IMR-90 (cell line): ENCODE results near the gene FNDC3B. TPM values are rescaled to one million over a fixed set of nuclear protein-coding genes. Genes with fewer than 3 reads are reported as not detected.

ENCODE experiments used
- ATAC-seq: fragments of 200-7000 bp; cut with Tn5 transposase; 2 replicates; pipeline ENCODE4 v1.9.1; 2020; ENCODE audit warnings: low read depth, mild to moderate bottlenecking, moderate library complexity
- BruUV-seq: library from RNA; stranded (reverse); fragments of 400-500 nt; replicated peaks from 2 replicates; lab custom pipeline; 2021; lab: Mats Ljungman, UMichigan
- CTCF ChIA-PET: fragments of 300-600 bp; formaldehyde crosslinking; extraction: SDS; loops from one replicate; lab custom pipeline; 2021; ENCODE audit warnings: antibody characterized with exemption; lab: Yijun Ruan, JAX
- POLR2A ChIA-PET: fragments of 300-600 bp; sonication (Branson Sonifier 250); formaldehyde crosslinking; loops from one replicate; lab custom pipeline; 2022; ENCODE audit warnings: antibody characterized with exemption; ENCODE audit not compliant: unreplicated experiment; lab: Charles Lee
- DNase-seq: peaks from one replicate; pipeline ENCODE4 v3.0.0; 2013
- H2AFZ ChIP-seq: replicated peaks from 2 replicates; pipeline ENCODE3; 2013; ENCODE audit warnings: low read length, mild to moderate bottlenecking; ENCODE audit not compliant: poor library complexity
- H2AK5ac ChIP-seq: 2 replicates; pipeline ENCODE4 v1.6.1; 2013; ENCODE audit warnings: low read depth, low read length, inconsistent platforms
- H2AK9ac ChIP-seq: replicated peaks from 2 replicates; pipeline ENCODE3; 2013; ENCODE audit warnings: mild to moderate bottlenecking, low read depth, low read length, moderate library complexity; ENCODE audit not compliant: poor library complexity
- H2BK120ac ChIP-seq: 2 replicates; pipeline ENCODE4 v1.6.1; 2013; ENCODE audit warnings: low read depth, low read length, inconsistent platforms
- H2BK15ac ChIP-seq: 3 replicates; pipeline ENCODE4 v1.6.1; 2013; ENCODE audit warnings: low read depth, low read length, inconsistent platforms
- H2BK20ac ChIP-seq: 2 replicates; pipeline ENCODE4 v1.6.1; 2013; ENCODE audit warnings: low read depth, mild to moderate bottlenecking, inconsistent platforms, low read length, moderate library complexity
- H2BK5ac ChIP-seq: 2 replicates; pipeline ENCODE4 v1.6.1; 2013; ENCODE audit warnings: mild to moderate bottlenecking, low read depth, low read length, inconsistent platforms; ENCODE audit not compliant: poor library complexity, severe bottlenecking
- H3K14ac ChIP-seq: replicated peaks from 2 replicates; pipeline ENCODE4 v1.6.1; 2013; ENCODE audit warnings: low read depth, low read length, inconsistent platforms
- H3K18ac ChIP-seq: 2 replicates; pipeline ENCODE4 v1.6.1; 2013; ENCODE audit warnings: low read depth, low read length, control low read depth
- H3K23ac ChIP-seq: 2 replicates; pipeline ENCODE4 v1.6.1; 2013; ENCODE audit warnings: low read depth, low read length, inconsistent platforms
- H3K27ac ChIP-seq: 2 replicates; pipeline ENCODE4 v1.5.1; 2013; ENCODE audit warnings: mild to moderate bottlenecking, control low read depth, low read length; ENCODE audit not compliant: insufficient read depth
- H3K27me3 ChIP-seq: 2 replicates; pipeline ENCODE4 v1.6.1; 2013; ENCODE audit warnings: low read length; ENCODE audit not compliant: control insufficient read depth, insufficient read depth
- H3K36me3 ChIP-seq: 2 replicates; pipeline ENCODE4 v1.6.1; 2013; ENCODE audit warnings: low read length, mixed read lengths; ENCODE audit not compliant: control insufficient read depth, insufficient read depth
- H3K4ac ChIP-seq: 2 replicates; pipeline ENCODE4 v1.6.1; 2013; ENCODE audit warnings: low read depth, low read length, inconsistent platforms
- H3K4me1 ChIP-seq: 2 replicates; pipeline ENCODE4 v1.6.1; 2013; ENCODE audit warnings: low read length, mixed read lengths; ENCODE audit not compliant: control insufficient read depth, insufficient read depth
- H3K4me2 ChIP-seq: 2 replicates; pipeline ENCODE4 v1.6.1; 2013; ENCODE audit warnings: low read depth, mild to moderate bottlenecking, control low read depth, low read length, moderate library complexity
- H3K4me3 ChIP-seq: 2 replicates; pipeline ENCODE4 v1.5.1; 2013; ENCODE audit warnings: low read depth, mild to moderate bottlenecking, control low read depth, low read length, moderate library complexity; ENCODE audit not compliant: insufficient read depth
- H3K56ac ChIP-seq: 2 replicates; pipeline ENCODE4 v1.6.1; 2013; ENCODE audit warnings: low read length, inconsistent platforms; ENCODE audit not compliant: insufficient read depth; ENCODE audit errors: extremely low read depth
- H3K79me1 ChIP-seq, 2 experiments: 2 replicates each; pipeline ENCODE4 v1.6.1; 2013; ENCODE audit warnings: low read length in 2 of 2, inconsistent platforms in 1 of 2, low read depth in 1 of 2
- H3K9ac ChIP-seq: 2 replicates; pipeline ENCODE4 v1.6.1; 2013; ENCODE audit warnings: low read depth, low read length, control low read depth
- H3K9me1 ChIP-seq: 2 replicates; pipeline ENCODE4 v1.6.1; 2013; ENCODE audit warnings: low read length, inconsistent platforms; ENCODE audit not compliant: insufficient read depth
- H3K9me3 ChIP-seq: 2 replicates; pipeline ENCODE4 v1.6.1; 2013; ENCODE audit warnings: low read length; ENCODE audit not compliant: control insufficient read depth, insufficient read depth
- H4K20me1 ChIP-seq: 2 replicates; pipeline ENCODE4 v1.6.1; 2013; ENCODE audit warnings: low read length, inconsistent platforms; ENCODE audit not compliant: insufficient read depth
- H4K5ac ChIP-seq: 2 replicates; pipeline ENCODE4 v1.6.1; 2013; ENCODE audit warnings: mild to moderate bottlenecking, low read depth, low read length, control low read depth
- H4K8ac ChIP-seq, 2 experiments: 2 replicates each; pipeline ENCODE4 v1.6.1; 2013; ENCODE audit warnings: low read depth in 2 of 2, low read length in 2 of 2, control low read depth in 1 of 2, inconsistent platforms in 1 of 2
- H4K91ac ChIP-seq: 2 replicates; pipeline ENCODE4 v1.6.1; 2013; ENCODE audit warnings: low read depth, low read length, inconsistent platforms; ENCODE audit not compliant: insufficient read depth
- BHLHE40 ChIP-seq: fragments of 150-350 bp; IDR thresholded peaks from 2 replicates; pipeline ENCODE4 v1.6.1; 2016; ENCODE audit warnings: mild to moderate bottlenecking, low read depth, low read length
- CHD1 ChIP-seq: IDR thresholded peaks from 2 replicates; pipeline ENCODE4 v1.6.1; 2012; ENCODE audit warnings: low read depth, low read length, improper control_type of control experiment
- CTCF ChIP-seq: conservative IDR thresholded peaks from 2 replicates; pipeline ENCODE4 v1.5.1; 2012; ENCODE audit warnings: mild to moderate bottlenecking, low read depth, low read length, improper control_type of control experiment
- MAFK ChIP-seq: IDR thresholded peaks from 2 replicates; pipeline ENCODE4 v1.6.1; 2012; ENCODE audit warnings: low read depth, low read length, improper control_type of control experiment
- MAZ ChIP-seq: IDR thresholded peaks from 2 replicates; pipeline ENCODE4 v1.6.1; 2012; ENCODE audit warnings: low read depth, mild to moderate bottlenecking, low read length, improper control_type of control experiment, moderate library complexity, borderline replicate concordance
- MXI1 ChIP-seq: IDR thresholded peaks from 2 replicates; pipeline ENCODE4 v1.6.1; 2012; ENCODE audit warnings: low read depth, mild to moderate bottlenecking, low read length, moderate library complexity, borderline replicate concordance
- NFE2L2 ChIP-seq: fragments of 150-350 bp; IDR thresholded peaks from 2 replicates; pipeline ENCODE4 v1.6.1; 2016; ENCODE audit warnings: low read depth, mild to moderate bottlenecking, low read length
- POLR2A ChIP-seq: IDR thresholded peaks from 2 replicates; pipeline ENCODE4 v1.6.1; 2012; ENCODE audit warnings: mild to moderate bottlenecking, low read depth, low read length
- RAD21 ChIP-seq: IDR thresholded peaks from 2 replicates; pipeline ENCODE4 v1.6.1; 2012; ENCODE audit warnings: low read length, improper control_type of control experiment
- RCOR1 ChIP-seq: IDR thresholded peaks from 2 replicates; pipeline ENCODE4 v1.6.1; 2012; ENCODE audit warnings: mild to moderate bottlenecking, low read length, improper control_type of control experiment; ENCODE audit not compliant: insufficient replicate concordance
- RFX5 ChIP-seq: IDR thresholded peaks from 2 replicates; pipeline ENCODE4 v1.8.0; 2012; ENCODE audit warnings: low read depth, mild to moderate bottlenecking, low read length, moderate library complexity
- USF2 ChIP-seq: fragments of 150-350 bp; IDR thresholded peaks from 2 replicates; pipeline ENCODE4 v1.6.1; 2017; ENCODE audit warnings: mild to moderate bottlenecking, antibody characterized with exemption, low read length, low read depth
- dilution Hi-C: fragments of 300-500 bp; cut with HindIII; formaldehyde crosslinking; loops from one replicate; pipeline ENCODE4 v1.14.3; 2018; ENCODE audit warnings: low sequenced_read_pairs; ENCODE audit not compliant: unreplicated experiment
- in situ Hi-C: fragments of 300-500 bp; cut with MboI; formaldehyde crosslinking; loops from 3 replicates; pipeline ENCODE4 v1.14.3; 2019; ENCODE audit warnings: low sequenced_read_pairs, inconsistent platforms, mixed read lengths
- intact Hi-C: fragments of 100-400 bp; cut with micrococcal nuclease; formaldehyde crosslinking; loops from 2 replicates; pipeline ENCODE4 v1.10.0; 2022
- polyA plus RNA-seq, 3 experiments: library from polyadenylated mRNA; depleted of rRNA; stranded (reverse); fragments of >200 nt; gene quantifications; 2 replicates each; pipeline ENCODE4 v1.2.3, GENCODE V29; 2012; ENCODE audit warnings: low replicate concordance in 1 of 3
- total RNA-seq: library from RNA; depleted of rRNA; stranded (reverse); fragments of >200 nt; gene quantifications from 2 replicates; pipeline ENCODE4 v1.2.3, GENCODE V29; 2012
- TF ChIP-seq, protein P1 (sequence below): fragments of 150-350 bp; IDR thresholded peaks from 2 replicates; pipeline ENCODE4 v1.6.1; 2016; ENCODE audit warnings: low read depth, mild to moderate bottlenecking, low read length, moderate library complexity, borderline replicate concordance

The FNDC3B gene
- total and polyA plus RNA-seq, 2 of the 4 experiments (the other 2 are of a cell fraction) = 23.9 to 150 TPM

- no peak overlapping the region for H2BK20ac ChIP-seq
- H3K36me3 ChIP-seq = no peaks in the 10 kb centered on the region
- H3K18ac ChIP-seq = no peak overlapping the region
- no peak overlapping the region for H2AK5ac ChIP-seq
- in situ Hi-C loops = no loop called here
- no peak for ATAC-seq
- no peak overlapping the region for H3K4me2 ChIP-seq
- intact Hi-C loops = no loop called here
- no TSS peak for BruUV-seq
- peaks cover 3% of the 10 kb centered on the region for H3K9me3 ChIP-seq
- H2BK15ac ChIP-seq = no peak overlapping the region
- no peak overlapping the region for H2BK5ac ChIP-seq
- TF ChIP-seq RCOR1 (no peak), POLR2A (no peak), USF2 (no peak), CHD1 (no peak), RAD21 (no peak), CTCF (no peak), MAZ (no peak), MXI1 (no peak), NFE2L2 (no peak), MAFK (no peak), RFX5 (no peak), BHLHE40 (no peak)
- TF ChIP-seq, protein P1, sequence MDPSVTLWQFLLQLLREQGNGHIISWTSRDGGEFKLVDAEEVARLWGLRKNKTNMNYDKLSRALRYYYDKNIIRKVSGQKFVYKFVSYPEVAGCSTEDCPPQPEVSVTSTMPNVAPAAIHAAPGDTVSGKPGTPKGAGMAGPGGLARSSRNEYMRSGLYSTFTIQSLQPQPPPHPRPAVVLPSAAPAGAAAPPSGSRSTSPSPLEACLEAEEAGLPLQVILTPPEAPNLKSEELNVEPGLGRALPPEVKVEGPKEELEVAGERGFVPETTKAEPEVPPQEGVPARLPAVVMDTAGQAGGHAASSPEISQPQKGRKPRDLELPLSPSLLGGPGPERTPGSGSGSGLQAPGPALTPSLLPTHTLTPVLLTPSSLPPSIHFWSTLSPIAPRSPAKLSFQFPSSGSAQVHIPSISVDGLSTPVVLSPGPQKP = no peak
- no peak overlapping the region for H3K23ac ChIP-seq
- no peak overlapping the region for H3K4ac ChIP-seq
- no peak overlapping the region for H3K56ac ChIP-seq
- H3K27me3 ChIP-seq = no peaks in the 10 kb centered on the region
- no peaks in the 10 kb centered on the region for H3K9me1 ChIP-seq
- H2AFZ ChIP-seq = no peak overlapping the region
- H4K8ac ChIP-seq = no peak overlapping the region
- ChIA-PET POLR2A (no interaction called here), CTCF (interaction anchor here (2.0 kb wide), 1 partner anchor 198 kb away, joined by 4 read pairs; no protein-coding TSS in a partner anchor)
- H4K5ac ChIP-seq = no peak overlapping the region
- H3K79me1 ChIP-seq = peaks cover 0 to 4% of the 10 kb centered on the region in 2 experiments; a peak in 1 of 4 replicates
- H2BK120ac ChIP-seq = no peak overlapping the region
- H3K9ac ChIP-seq = no peak overlapping the region
- DNase-seq = no peak
- no peak overlapping the region for H3K14ac ChIP-seq
- peaks cover 2% of the 10 kb centered on the region; the same call in 1 of the 2 replicates for H4K20me1 ChIP-seq
- H4K91ac ChIP-seq = no peak overlapping the region
- H3K4me1 ChIP-seq = no peaks in the 10 kb centered on the region
- no peak overlapping the region for H3K27ac ChIP-seq
- dilution Hi-C loops = no loop called here
- no peak overlapping the region for H3K4me3 ChIP-seq
- no peak overlapping the region for H2AK9ac ChIP-seq
Measured at GRCh38 chr3:172036541-172037215, 2.7 kb upstream of the FNDC3B start.
